ENCODE measurements around the gene ZNF883.

The ZNF883 gene

GRCh38 chr9:112914524-112914923 lies 97.5 kb downstream of the ZNF883 start:
- Histone ChIP-seq H3K27me3 (replicated peaks; ENCODE audit: control insufficient read depth, insufficient read depth, low read length) (no peaks in the 10 kb centered on the region; the same call in 1 of the 2 replicates), H3K36me3 (ENCODE audit: control insufficient read depth, insufficient read depth, low read length) (no peaks in the 10 kb centered on the region), H3K4me3 (replicated peaks; ENCODE audit: low read depth, low read length) (no peak overlapping the region)
- no peak for TF ChIP-seq CTCF (IDR thresholded peaks at IDR 0.05; ENCODE audit: insufficient read depth, low read length, poor library complexity, severe bottlenecking)
- DNase-seq (ENCODE audit: extremely low read depth, insufficient read length): no peak

GRCh38 chr9:112913326-112913725 lies 98.7 kb downstream of the ZNF883 start:
- no peak for TF ChIP-seq CTCF (IDR thresholded peaks at IDR 0.05; ENCODE audit: insufficient read depth, low read length, poor library complexity, severe bottlenecking)
- H3K4me3 ChIP-seq (replicated peaks; ENCODE audit: low read depth, low read length): no peak overlapping the region
- no peaks in the 10 kb centered on the region for H3K36me3 ChIP-seq (ENCODE audit: control insufficient read depth, insufficient read depth, low read length)
- DNase-seq (ENCODE audit: extremely low read depth, insufficient read length): no peak
- no peaks in the 10 kb centered on the region; the same call in 1 of the 2 replicates for H3K27me3 ChIP-seq (replicated peaks; ENCODE audit: control insufficient read depth, insufficient read depth, low read length)

GRCh38 chr9:112912636-112913035 lies 99.4 kb downstream of the ZNF883 start:
- no peak overlapping the region for H3K4me3 ChIP-seq (replicated peaks; ENCODE audit: low read depth, low read length)
- no peaks in the 10 kb centered on the region; the same call in 1 of the 2 replicates for H3K27me3 ChIP-seq (replicated peaks; ENCODE audit: control insufficient read depth, insufficient read depth, low read length)
- TF ChIP-seq CTCF (IDR thresholded peaks at IDR 0.05; ENCODE audit: insufficient read depth, low read length, poor library complexity, severe bottlenecking): no peak
- H3K36me3 ChIP-seq (ENCODE audit: control insufficient read depth, insufficient read depth, low read length): no peaks in the 10 kb centered on the region
- no peak for DNase-seq (ENCODE audit: extremely low read depth, insufficient read length)

- no peaks in the 10 kb centered on the region; the same call in none of the 2 replicates for H3K27me3 ChIP-seq (replicated peaks; ENCODE audit: control insufficient read depth, insufficient read depth, low read length)
- DNase-seq (ENCODE audit: extremely low read depth, insufficient read length): no peak
These were observed 100.3 kb downstream of the ZNF883 start for GRCh38 chr9:112911736-112912135.

More at GRCh38 chr9:112911736-112912135, 100.3 kb downstream of the ZNF883 start:
- no peaks in the 10 kb centered on the region for H3K36me3 ChIP-seq (ENCODE audit: control insufficient read depth, insufficient read depth, low read length)
- H3K4me3 ChIP-seq (replicated peaks; ENCODE audit: low read depth, low read length): no peak overlapping the region
- TF ChIP-seq CTCF (IDR thresholded peaks at IDR 0.05; ENCODE audit: insufficient read depth, low read length, poor library complexity, severe bottlenecking): no peak
